SKM-1 (cell line): Measurements from ENCODE around the gene PTPN4.
"Not testable (repeated sequence)": the region's sequence is repeated elsewhere in the genome, so short reads cannot be mapped to it uniquely, and the experiment has no call there.

ENCODE experiments used
- DNase-seq: peaks from one replicate; lab custom pipeline; 2025; ENCODE audit not compliant: unreplicated experiment; lab: John Stamatoyannopoulos, UW

PTPN4 gene

DNA sequence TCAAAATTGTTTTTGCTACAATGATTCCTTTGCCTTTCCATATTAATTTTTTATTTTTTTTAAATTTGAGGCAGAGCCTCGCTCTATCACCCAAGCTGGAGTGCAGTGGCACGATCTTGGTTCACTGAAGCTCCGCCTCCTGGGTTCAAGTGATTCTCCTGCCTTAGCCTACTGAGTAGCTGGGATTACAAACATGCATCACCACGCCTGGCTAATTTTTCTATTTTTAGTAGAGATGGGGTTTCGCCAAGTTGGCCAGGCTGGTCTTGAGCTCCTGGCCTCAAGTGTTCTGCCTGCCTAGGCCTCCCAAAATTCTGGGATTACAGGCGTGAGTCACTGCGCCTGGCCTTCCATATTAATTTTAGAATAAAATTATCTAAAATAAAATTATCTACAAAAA, 41.3 kb downstream of the PTPN4 start:
- DNase-seq: no peak

DNA sequence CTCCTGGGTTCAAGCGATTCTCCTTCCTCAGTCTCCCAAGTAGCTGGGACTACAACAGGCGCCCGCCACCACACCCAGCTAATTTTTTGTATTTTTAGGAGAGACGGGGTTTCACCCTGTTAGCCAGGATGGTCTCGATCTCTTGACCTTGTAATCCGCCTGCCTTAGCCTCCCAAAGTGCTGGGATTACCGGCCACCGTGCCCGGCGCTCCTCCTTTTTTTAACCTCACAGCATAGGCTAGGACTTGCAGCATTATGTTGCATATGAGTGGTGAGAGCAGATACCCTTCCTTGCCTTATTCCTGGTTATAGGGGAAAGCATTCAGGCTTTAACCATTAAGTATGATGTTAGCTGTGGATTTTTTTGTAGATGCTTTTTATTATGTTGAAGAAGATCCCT, 42.3 kb downstream of the PTPN4 start:
- DNase-seq: not testable (repeated sequence)

DNA sequence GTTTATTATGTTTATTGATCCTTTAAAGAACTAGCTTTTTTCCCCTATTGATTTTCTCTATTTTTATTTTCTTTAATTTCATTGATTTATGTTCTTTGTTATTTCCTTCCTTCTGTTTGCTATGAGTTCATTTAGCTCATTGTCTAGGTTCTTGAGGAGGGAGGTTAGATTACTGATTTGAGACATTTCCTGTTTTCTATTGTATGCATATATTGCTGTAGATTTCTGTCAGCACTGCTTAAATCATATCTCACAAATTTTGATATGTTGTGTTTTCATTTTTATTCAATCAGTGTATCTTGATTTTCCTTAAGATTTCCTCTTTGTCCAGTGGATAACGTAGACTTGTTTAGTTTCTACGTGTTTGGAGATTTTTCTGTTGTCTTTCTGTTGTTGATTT, 43.4 kb downstream of the PTPN4 start:
- no peak for DNase-seq

DNA sequence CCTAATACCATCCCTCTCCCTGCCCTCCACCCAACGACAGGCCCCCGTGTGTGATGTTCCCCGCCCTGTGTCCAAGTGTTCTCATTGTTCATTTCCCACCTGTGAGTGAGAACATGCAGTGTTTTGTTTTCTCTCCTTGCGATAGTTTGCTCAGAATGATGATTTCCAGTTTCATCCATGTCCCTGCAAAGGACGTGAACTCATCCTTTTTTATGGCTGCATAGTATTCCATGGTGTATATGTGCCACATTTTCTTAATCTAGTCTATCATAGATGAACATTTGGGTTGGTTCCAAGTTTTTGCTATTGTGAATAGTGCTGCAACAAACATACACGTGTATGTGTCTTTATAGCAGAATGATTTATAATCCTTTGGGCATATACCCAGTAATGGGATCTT, 44.7 kb downstream of the PTPN4 start:
- not testable (repeated sequence) for DNase-seq

DNA sequence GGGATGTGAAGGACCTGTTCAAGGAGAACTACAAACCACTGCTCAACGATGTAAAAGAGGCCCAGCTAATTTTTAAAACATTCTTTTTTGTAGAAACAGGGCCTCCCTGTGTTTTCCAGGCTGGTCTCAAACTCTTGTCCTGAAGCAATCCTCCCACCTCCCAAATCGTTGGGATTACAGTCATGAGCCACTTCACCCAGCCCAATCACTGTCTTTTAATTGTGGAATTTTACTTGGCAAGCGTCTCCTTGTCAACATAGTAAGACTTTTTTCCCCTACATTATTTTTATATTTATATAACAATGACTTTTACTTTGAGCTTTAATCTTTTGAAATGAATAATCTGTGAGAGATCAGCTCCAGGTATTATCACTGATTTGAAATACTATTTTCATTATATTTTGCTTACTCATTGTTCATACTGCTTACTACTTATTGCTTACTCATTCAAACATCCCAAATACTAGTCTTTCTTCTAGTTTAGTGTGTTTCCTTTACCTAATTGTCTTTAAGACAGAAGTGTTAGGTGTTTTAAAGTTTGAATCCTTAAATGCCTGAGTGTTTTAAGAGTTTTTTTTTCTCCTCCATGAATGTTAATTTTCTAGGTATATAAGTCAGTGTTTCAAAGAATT, 48.9 kb downstream of the PTPN4 start:
- DNase-seq: no peak

DNA sequence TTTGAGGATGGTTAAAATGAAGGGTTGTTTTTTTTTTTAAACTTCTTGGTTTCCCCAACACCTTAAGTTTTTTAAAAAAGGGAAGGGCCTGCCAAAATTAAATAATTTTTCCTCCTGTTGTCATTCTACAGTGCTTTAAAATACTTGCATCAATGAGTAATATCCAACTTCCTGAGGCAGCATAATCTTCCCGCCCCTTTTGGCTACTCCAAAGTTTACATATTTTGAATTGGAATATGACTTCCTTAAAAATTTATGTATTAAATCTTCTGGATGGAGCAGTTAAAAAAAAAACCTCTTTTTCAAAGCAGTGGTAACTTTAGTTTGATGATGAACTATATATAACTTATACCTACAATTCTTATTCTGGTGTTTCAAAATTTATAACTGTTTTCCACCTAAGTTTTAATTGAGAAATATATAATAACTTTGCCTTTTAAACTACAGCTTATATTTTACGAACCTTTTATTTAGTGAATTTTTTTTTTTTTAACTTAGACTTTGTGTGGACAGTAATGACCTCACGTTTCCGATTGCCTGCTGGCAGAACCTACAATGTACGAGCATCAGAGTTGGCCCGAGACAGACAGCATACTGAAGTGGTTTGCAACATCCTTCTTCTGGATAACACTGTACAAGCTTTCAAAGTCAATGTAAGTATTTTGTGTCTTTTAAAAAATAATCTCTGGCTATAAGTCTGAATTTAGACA, 49.8 kb downstream of the PTPN4 start:
- DNase-seq: no peak

DNA sequence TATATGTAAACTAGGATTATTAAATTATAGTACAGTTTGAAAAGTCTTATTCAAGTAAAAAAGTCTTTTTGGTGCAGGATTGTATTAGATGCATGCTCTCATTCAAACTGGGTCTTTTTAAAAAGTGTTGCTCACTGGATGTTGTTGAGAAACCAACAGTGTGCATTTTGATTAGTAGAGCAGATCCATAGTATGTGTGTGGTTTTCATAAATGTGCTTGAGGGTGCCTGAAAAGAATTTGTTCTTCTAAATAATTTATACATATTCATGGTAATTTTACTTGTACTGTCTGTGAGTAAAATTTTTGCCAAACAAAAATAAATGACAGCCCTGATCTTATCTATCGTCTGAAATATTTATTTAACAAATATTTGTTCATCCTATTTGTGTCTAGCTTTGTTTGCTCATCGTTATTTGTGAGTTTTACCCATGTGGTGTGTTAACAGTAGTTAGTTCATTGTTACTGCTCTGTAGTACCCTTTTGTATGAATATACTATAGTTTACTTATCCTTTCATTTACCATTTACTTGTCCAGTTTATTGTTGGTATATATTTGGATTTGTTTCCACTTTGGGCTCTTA, 50.4 kb downstream of the PTPN4 start:
- DNase-seq: no peak

DNA sequence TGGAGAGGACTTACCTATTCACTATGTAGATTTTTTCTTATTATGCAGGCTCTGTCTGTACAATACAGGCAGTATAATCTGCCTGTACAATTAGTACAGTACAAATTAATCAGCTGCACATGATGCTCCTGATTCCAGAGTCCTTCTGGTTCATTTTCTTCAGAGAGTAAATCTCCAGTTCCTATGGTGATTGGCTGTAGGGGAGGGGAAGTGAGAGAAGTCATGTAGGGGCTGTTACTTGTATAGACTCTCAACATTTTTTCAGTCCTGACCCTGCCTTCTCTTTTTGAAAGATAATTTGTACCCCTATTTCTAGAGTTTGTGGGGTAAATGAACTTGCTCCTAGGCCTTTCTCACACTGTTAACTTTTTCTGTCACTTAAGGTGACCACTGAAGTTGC, 54.5 kb downstream of the PTPN4 start:
- no peak for DNase-seq

DNA sequence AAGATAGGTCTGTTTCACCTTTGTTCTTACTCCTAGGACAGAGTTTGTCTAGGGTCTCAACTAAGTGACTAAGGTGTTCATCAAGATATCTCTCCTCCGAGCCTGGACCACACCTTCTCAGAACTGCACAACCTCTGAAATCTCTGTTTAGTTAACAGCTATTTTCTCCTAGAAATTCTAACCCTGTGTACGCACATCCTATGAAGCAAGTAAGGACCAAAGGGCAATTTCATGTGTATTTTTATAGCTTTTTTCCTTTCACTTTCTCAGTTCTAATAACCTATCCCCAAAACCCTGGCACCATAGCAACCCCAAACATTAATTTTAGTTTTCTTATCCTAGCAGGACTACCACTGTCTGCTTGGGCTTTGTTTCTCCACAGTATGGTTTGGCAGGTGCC, 59.1 kb downstream of the PTPN4 start:
- DNase-seq: no peak

DNA sequence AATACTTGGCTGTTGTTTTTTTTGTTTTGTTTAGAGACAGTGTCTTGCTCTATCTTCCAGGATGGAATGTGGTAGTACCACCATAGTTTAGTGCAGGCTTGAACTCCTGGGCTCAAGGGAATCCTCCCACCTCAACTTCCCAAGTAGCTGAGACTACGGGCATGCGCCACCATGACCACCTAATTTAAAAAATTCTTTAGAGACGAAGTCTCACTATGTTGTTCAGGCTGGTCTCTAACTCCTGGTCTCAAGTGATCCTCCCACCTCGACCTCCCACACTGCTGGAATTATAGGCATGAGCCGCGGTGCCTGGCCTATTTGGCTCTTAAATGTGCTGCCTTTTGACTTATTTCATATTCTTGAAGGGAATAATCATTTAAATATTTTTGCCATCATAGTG, 60.1 kb downstream of the PTPN4 start:
- no peak for DNase-seq

DNA sequence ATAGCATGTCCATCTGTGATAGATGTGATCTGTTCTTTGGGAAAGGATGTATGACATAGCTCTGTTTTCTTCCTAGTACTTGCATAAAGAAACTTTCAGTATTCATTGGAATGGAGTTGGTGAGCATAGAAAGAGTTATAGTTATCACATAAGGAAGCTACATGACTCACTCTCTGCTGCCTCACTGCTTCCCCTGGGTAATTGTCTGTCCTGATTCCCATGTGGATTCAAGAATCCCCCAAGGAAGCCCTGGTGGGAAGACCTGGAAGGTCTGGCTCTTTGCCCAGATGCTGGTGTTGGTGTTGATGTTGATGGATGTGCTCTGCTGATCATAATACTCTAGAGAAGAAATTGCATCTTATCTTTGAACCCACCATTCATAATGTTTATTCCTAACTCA, 60.6 kb downstream of the PTPN4 start:
- DNase-seq: no peak

DNA sequence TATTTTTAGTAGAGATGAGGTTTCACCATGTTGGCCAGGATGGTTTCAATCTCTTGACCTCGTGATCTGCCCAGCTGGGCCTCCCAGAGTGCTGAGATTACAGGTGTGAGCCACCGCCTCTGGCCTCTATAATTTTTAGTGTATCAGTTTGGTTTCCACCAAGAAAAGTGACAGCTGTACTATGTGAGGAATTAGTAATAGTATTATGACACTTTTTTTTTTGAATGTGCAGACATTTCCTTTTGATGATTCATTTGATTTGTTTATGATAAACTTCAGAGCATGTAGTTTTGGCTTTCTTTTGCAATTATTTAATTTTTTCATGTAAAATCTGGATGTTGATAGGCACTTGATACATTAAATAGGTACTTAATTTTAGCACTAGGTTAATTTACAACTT, 61.5 kb downstream of the PTPN4 start:
- no peak for DNase-seq

DNA sequence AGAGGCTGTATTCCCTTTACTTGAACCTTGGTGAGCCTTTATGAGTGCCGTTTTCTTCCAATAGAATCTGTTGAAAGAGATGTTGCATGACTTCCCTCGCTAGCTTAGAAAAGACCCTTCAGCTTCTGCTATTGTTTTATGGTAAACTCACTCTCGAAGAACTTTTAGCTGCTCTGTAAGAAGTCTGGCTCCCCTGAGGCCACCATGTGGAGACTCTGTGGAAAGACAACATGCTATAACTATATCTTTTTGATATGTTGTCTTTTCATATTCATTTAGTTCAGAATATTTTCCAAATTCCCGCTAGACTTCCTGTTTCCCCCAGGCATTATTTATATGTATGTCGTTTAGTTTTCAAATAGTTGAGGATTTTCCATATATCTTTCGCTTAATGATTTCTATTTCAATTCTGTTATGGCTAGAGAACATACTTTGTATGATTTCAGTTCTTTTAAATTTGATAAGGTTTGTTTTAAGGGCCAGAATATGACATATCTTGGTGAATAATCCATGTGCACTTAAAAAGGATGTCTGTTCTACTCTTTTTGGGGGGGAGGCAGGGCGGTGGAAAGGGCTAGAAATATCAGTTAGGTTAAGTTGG, 64.1 kb downstream of the PTPN4 start:
- peak; percentile 6 for DNase-seq

DNA sequence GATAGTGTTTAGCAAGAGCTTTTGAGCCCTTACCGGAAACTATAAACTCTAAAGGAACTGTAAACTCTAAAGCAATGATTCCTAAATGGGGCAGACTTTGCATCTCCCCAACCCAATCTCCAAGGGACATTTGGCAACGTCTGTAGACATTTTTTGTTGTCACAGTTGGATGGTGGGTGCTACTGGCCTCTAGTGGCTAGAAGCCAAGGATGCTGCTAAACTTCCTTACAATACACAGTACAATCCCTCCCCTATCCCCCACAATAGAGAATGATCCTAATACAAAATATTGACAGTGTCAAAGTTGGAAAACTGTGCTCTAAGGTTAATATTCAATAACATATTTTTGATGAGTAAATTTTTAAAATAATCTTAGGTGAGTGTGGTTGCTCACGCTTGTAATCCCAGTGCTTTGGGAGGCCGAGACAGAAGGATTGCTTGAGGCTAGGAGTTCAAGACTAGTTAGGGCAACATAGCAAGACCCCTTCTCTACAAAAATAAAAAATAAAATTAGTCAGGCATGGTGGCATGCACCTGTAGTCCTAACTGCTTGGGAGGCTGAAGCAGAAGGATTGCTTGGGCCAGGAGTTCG, 66.7 kb downstream of the PTPN4 start:
- peak; percentile 7 for DNase-seq

DNA sequence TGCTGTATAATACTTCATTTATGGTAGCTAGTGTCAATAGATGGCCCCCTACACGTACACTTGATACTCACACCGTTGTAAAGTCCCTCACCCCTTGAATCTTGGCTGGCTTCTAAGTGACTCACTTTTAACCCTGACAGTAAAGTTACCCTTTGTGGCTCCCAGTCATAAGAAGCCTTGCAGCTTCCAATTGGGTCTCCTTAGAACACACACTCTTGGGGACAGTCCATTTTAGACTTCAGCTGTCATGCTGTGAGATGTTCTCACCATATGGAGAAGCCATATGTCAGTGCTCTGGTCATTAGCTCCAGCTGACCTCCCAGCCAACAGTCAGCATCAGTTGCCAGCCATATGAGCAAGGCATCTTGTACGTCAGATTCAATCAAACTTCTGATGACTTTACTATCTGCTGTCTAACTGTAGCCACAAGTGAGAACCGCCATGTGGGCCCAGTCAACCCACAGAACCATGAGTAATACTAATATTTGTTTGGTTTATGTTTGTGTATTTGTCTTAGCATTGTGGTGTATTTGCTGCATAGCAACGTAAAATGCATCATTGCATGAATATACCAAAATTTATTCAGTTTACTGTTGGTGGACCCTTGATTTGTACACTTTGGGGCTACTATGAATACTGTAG, 68.3 kb downstream of the PTPN4 start:
- no peak for DNase-seq

DNA sequence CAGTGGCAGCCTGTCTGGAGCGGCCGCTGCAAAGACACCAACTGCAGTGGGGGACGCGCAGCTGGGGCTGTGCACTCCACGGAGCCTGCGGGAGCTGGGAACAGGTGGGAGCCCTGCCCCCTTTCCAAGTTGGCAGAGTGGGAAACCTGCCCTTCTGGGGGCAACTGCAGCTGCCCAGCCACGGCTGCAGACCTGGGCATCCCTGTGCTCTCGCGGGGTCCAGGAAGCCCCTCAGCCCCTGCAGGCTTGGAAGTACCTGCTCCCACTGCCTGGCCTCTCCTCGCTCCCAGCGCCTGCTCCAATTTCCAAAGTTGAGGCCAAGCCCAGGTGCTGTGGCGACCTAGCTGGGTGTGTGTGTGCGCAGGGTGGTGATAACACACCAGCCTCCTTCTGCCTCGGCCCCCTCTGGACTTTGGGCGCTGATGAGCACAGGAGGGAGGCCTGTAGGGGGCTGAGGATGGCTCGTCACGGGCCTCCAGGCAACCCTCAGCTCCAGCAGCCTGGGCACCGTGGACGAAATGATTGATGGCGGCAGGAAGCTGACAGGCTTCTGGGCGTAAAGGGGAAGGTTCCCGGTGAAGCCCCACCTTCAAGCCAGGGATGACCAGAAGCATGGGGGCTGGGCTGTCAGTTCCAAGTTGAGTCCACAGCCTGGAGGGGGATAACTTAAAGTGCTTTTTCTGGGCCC, 76.9 kb downstream of the PTPN4 start:
- DNase-seq: no peak

DNA sequence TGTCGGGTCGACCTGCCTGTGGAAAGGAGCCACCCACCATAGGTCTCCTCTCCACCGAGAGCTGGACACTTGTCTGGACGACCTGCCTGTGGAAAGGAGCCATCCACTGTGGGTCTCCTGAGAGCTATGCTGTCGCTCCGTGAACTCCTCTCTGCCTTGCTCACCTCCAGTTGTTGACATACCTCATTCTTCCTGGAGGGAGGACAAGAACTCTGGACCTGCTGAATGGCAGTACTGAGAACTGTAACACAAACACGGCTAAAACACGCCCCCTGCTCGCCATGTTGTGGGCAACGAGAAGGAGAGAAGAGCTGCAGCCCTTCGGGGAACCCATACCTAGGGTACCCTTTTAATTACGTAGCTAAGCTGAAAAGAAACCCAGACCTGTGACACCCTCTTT, 77.6 kb downstream of the PTPN4 start:
- no peak for DNase-seq

DNA sequence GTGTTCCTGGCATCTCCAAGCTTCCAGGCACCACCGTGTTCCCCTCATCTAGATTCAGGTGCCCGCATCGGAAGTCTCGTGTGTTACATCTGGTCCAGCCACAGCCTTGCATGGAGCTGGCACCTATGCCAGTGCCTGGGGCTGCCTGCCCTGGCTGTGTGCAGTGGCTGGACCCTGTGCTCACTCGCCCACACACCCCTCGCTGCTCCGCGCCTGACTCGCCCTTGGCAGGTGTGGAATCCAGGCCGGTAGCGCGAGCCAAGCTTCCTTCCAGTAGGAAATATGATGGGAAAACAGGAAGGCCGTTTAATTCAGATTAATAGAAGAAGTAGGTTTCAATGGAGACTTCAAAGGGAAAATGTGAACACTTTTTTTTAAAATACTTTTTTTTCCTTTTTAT, 78.0 kb downstream of the PTPN4 start:
- no peak for DNase-seq

DNA sequence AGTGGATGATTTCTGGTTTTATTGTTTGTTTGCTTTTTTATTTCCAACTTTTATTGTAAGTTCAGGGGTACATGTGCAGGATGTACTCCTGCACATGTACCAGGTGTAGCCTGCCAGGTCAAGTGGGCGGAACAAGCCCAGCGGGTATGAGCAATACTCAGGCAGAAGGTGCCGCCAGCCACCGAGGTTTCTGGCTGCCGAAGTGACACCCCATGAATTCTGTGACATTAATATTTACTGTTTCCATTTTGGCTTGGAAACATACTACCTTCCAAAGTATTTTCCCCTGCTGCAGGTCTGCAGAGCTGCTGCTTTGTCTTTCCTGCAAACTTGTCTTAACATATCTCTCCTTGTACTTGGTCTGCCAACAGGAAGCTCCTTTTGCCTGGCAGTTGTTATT, 78.5 kb downstream of the PTPN4 start:
- DNase-seq: no peak

DNA sequence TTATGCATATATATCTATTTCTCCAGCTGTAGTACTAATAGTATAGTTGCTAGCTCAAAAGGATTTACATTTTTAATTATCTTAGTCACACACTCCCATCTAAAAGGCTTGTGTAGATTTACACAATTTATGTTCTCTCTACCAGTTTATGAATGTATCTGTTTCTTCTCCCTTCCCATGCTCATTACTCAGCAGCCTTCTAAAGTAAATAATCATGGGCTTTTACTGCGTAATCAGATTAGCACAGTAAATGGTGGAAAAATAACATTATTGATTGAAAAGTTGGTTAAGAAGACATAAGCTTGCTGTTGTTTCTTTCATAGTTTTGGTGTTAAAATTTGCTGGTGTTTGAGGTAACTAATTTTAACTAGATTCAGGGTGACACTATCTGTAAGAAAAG, 81.8 kb downstream of the PTPN4 start:
- no peak for DNase-seq

DNA sequence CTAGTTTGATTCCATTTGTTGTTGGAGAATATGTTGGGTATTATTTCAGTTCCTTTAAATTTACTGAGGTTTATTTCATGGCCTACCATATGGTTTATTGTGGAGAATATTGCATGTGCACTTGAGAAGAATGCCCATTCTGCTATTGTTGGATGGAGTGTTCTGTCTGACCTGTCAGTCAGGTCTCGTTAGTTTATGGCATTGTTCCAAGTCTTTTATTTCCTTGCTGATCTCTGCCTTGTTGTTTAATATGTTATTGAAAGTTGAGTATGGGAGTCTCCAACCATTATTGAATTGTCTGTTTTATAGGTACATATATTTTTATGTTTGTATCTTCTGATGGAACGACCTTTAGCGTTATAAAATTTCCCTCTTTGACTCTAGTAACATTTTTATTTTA, 86.3 kb downstream of the PTPN4 start:
- DNase-seq: no peak
